ENCODE data around the gene SEC16B.

DNA sequence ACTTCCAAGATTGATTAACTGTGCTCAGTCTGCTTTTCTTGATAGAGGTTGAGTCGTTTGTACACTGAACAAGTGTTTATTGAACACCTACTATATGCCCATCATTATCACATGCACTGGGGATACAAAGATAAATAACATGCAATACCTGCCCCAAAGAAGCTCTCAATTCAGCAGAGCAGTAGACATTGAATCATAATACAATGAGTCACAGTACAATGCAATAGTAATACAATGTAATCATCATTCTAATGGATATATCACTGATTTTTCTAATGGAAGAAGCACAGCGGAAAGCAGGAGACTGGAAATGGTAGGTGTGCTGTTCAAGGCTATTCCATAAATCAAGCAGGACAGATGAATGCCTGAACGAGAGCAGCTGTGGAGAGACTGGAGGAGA, 3.7 kb upstream of the SEC16B start:
- TF ChIP-seq POLR2AphosphoS5 (IDR thresholded peaks at IDR 0.05; ENCODE audit: insufficient read depth in 1 of 2, low read depth in 1 of 2), result no peak
- TF ChIP-seq, protein P1, sequence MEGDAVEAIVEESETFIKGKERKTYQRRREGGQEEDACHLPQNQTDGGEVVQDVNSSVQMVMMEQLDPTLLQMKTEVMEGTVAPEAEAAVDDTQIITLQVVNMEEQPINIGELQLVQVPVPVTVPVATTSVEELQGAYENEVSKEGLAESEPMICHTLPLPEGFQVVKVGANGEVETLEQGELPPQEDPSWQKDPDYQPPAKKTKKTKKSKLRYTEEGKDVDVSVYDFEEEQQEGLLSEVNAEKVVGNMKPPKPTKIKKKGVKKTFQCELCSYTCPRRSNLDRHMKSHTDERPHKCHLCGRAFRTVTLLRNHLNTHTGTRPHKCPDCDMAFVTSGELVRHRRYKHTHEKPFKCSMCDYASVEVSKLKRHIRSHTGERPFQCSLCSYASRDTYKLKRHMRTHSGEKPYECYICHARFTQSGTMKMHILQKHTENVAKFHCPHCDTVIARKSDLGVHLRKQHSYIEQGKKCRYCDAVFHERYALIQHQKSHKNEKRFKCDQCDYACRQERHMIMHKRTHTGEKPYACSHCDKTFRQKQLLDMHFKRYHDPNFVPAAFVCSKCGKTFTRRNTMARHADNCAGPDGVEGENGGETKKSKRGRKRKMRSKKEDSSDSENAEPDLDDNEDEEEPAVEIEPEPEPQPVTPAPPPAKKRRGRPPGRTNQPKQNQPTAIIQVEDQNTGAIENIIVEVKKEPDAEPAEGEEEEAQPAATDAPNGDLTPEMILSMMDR (IDR thresholded peaks at IDR 0.05), result no peak
- no peak for TF ChIP-seq POLR2A (IDR thresholded peaks at IDR 0.05)
